Neural progenitor cell (in vitro differentiated cells): Measurements from ENCODE around the gene PLEKHA5. TPM values are rescaled to one million over a fixed set of nuclear protein-coding genes. Genes with fewer than 3 reads are reported as not detected.

ENCODE experiments used
- DNase-seq: peaks from one replicate; pipeline ENCODE4 v3.0.0-alpha.2; 2016; ENCODE audit warnings: low spot score
- H2AFZ ChIP-seq: fragments of 200-600 bp; sonication (generic); replicated peaks from 2 replicates; pipeline ENCODE4 v1.6.1; 2016; ENCODE audit warnings: antibody characterized with exemption
- H3F3A ChIP-seq: fragments of 200-600 bp; sonication (generic); 2 replicates; pipeline ENCODE4 v1.6.1; 2016; ENCODE audit warnings: antibody characterized with exemption, low read depth
- H3K27ac ChIP-seq: fragments of 200-600 bp; sonication (generic); 2 replicates; pipeline ENCODE4 v1.5.1; 2016; ENCODE audit warnings: mild to moderate bottlenecking
- H3K27me3 ChIP-seq: fragments of 200-600 bp; sonication (generic); 2 replicates; pipeline ENCODE4 v1.6.1; 2016; ENCODE audit warnings: mild to moderate bottlenecking, moderate library complexity
- H3K36me3 ChIP-seq: fragments of 200-600 bp; sonication (generic); 2 replicates; pipeline ENCODE4 v1.5.1; 2016
- H3K4me1 ChIP-seq: fragments of 200-600 bp; sonication (generic); 2 replicates; pipeline ENCODE4 v1.6.1; 2016; ENCODE audit warnings: mixed run types
- H3K4me2 ChIP-seq: fragments of 200-600 bp; sonication (generic); 2 replicates; pipeline ENCODE4 v1.6.1; 2016
- H3K4me3 ChIP-seq: fragments of 200-600 bp; sonication (generic); 2 replicates; pipeline ENCODE4 v1.5.1; 2016
- H3K79me2 ChIP-seq: fragments of 200-600 bp; sonication (generic); 2 replicates; pipeline ENCODE4 v1.6.1; 2016; ENCODE audit warnings: low read depth
- H3K9ac ChIP-seq: fragments of 200-600 bp; sonication (generic); 2 replicates; pipeline ENCODE4 v1.6.1; 2016
- H3K9me3 ChIP-seq: fragments of 200-600 bp; sonication (generic); 2 replicates; pipeline ENCODE4 v1.5.1; 2016; ENCODE audit warnings: low read depth
- H4K20me1 ChIP-seq: fragments of 200-600 bp; sonication (generic); 2 replicates; pipeline ENCODE4 v1.6.1; 2016; ENCODE audit warnings: low read depth
- H3K27ac Mint-ChIP-seq: 3 replicates; pipeline ENCODE4 v1.8.0; 2021; ENCODE audit warnings: mixed read lengths
- H3K27me3 Mint-ChIP-seq: 2 replicates; pipeline ENCODE4 v1.8.0; 2022; ENCODE audit warnings: low read depth, mild to moderate bottlenecking, inconsistent platforms, moderate library complexity, mixed read lengths; ENCODE audit not compliant: insufficient read depth
- H3K36me3 Mint-ChIP-seq: 3 replicates; pipeline ENCODE4 v1.8.0; 2021; ENCODE audit warnings: mixed read lengths
- H3K4me1 Mint-ChIP-seq: 3 replicates; pipeline ENCODE4 v1.8.0; 2021; ENCODE audit warnings: mixed read lengths
- H3K4me3 Mint-ChIP-seq: 3 replicates; pipeline ENCODE4 v1.8.0; 2021; ENCODE audit warnings: mild to moderate bottlenecking, moderate library complexity, mixed read lengths
- H3K9me3 Mint-ChIP-seq: 3 replicates; pipeline ENCODE4 v1.8.0; 2020; ENCODE audit warnings: mixed read lengths
- EZH2 ChIP-seq: fragments of 200-600 bp; sonication (generic); IDR thresholded peaks from 2 replicates; pipeline ENCODE4 v1.6.1; 2017; ENCODE audit warnings: antibody characterized with exemption, mild to moderate bottlenecking, moderate library complexity
- EZH2phosphoT487 ChIP-seq: fragments of 200-600 bp; sonication (generic); IDR thresholded peaks from 2 replicates; pipeline ENCODE4 v1.6.1; 2017; ENCODE audit warnings: antibody characterized with exemption
- total RNA-seq: library from RNA; depleted of rRNA; stranded (reverse); fragments of >200 nt; gene quantifications from 2 replicates; pipeline ENCODE4 v1.2.3, GENCODE V29; 2015; ENCODE audit warnings: low replicate concordance
- TF ChIP-seq, protein P1 (sequence below): fragments of 200-600 bp; sonication (generic); IDR thresholded peaks from 2 replicates; pipeline ENCODE4 v1.5.1; 2017; ENCODE audit warnings: antibody characterized with exemption, mild to moderate bottlenecking

The PLEKHA5 gene
- total RNA-seq, 1 donor from 2014 or later: 86.7 TPM

GRCh38 chr12:19373586-19373985 lies 244.1 kb downstream of the PLEKHA5 start:
- Mint-ChIP-seq H3K36me3 (peaks cover 37% of the 10 kb centered on the region), H3K27me3 (no peaks in the 10 kb centered on the region), H3K9me3 (no peaks in the 10 kb centered on the region), H3K27ac (no peak overlapping the region), H3K4me1 (no peaks in the 10 kb centered on the region), H3K4me3 (no peak overlapping the region)
- H3K4me3 ChIP-seq: no peak overlapping the region
- TF ChIP-seq, protein P1, sequence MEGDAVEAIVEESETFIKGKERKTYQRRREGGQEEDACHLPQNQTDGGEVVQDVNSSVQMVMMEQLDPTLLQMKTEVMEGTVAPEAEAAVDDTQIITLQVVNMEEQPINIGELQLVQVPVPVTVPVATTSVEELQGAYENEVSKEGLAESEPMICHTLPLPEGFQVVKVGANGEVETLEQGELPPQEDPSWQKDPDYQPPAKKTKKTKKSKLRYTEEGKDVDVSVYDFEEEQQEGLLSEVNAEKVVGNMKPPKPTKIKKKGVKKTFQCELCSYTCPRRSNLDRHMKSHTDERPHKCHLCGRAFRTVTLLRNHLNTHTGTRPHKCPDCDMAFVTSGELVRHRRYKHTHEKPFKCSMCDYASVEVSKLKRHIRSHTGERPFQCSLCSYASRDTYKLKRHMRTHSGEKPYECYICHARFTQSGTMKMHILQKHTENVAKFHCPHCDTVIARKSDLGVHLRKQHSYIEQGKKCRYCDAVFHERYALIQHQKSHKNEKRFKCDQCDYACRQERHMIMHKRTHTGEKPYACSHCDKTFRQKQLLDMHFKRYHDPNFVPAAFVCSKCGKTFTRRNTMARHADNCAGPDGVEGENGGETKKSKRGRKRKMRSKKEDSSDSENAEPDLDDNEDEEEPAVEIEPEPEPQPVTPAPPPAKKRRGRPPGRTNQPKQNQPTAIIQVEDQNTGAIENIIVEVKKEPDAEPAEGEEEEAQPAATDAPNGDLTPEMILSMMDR: no peak
- no peak for TF ChIP-seq EZH2phosphoT487
- TF ChIP-seq EZH2: no peak
- no peaks in the 10 kb centered on the region for H4K20me1 ChIP-seq
- H3K36me3 ChIP-seq: peaks cover 7% of the 10 kb centered on the region
- no peaks in the 10 kb centered on the region for H3K79me2 ChIP-seq
- H2AFZ ChIP-seq: no peak overlapping the region
- H3K9ac ChIP-seq: no peak overlapping the region
- no peaks in the 10 kb centered on the region for H3F3A ChIP-seq
- no peak overlapping the region for H3K4me2 ChIP-seq
- no peaks in the 10 kb centered on the region for H3K9me3 ChIP-seq
- H3K4me1 ChIP-seq: no peaks in the 10 kb centered on the region
- DNase-seq: no peak
- H3K27ac ChIP-seq: no peak overlapping the region
- H3K27me3 ChIP-seq: no peaks in the 10 kb centered on the region

- H3K4me3 ChIP-seq: no peak overlapping the region
- Mint-ChIP-seq H3K4me3 (no peak overlapping the region), H3K36me3 (peaks cover 31% of the 10 kb centered on the region), H3K4me1 (no peaks in the 10 kb centered on the region), H3K27me3 (no peaks in the 10 kb centered on the region), H3K9me3 (no peaks in the 10 kb centered on the region), H3K27ac (no peak overlapping the region)
- H3K27ac ChIP-seq: no peak overlapping the region
- H3K9me3 ChIP-seq: no peaks in the 10 kb centered on the region
- DNase-seq: no peak
- no peaks in the 10 kb centered on the region for H4K20me1 ChIP-seq
- no peaks in the 10 kb centered on the region for H3K36me3 ChIP-seq
- H3K4me1 ChIP-seq: no peaks in the 10 kb centered on the region
- H3F3A ChIP-seq: no peaks in the 10 kb centered on the region
- H3K9ac ChIP-seq: no peak overlapping the region
- TF ChIP-seq EZH2phosphoT487 (no peak), EZH2 (no peak)
- TF ChIP-seq, protein P1: no peak
- no peaks in the 10 kb centered on the region for H3K27me3 ChIP-seq
- no peak overlapping the region for H3K4me2 ChIP-seq
- no peaks in the 10 kb centered on the region for H3K79me2 ChIP-seq
- no peak overlapping the region for H2AFZ ChIP-seq
These were observed 246.4 kb downstream of the PLEKHA5 start for GRCh38 chr12:19375888-19376287.

- Histone ChIP-seq H3K9me3 (no peaks in the 10 kb centered on the region), H4K20me1 (no peaks in the 10 kb centered on the region), H3K27me3 (no peaks in the 10 kb centered on the region), H2AFZ (no peak overlapping the region), H3K36me3 (no peaks in the 10 kb centered on the region), H3K4me2 (no peak overlapping the region), H3F3A (peaks cover 7% of the 10 kb centered on the region), H3K4me1 (peaks cover 4% of the 10 kb centered on the region), H3K4me3 (no peak overlapping the region), H3K9ac (no peak overlapping the region), H3K27ac (no peak overlapping the region), H3K79me2 (no peaks in the 10 kb centered on the region)
- no peak overlapping the region for H3K4me3 Mint-ChIP-seq
- peaks cover 24% of the 10 kb centered on the region for H3K36me3 Mint-ChIP-seq
- no peak for DNase-seq
- no peak for TF ChIP-seq EZH2
- TF ChIP-seq, protein P1: no peak
- TF ChIP-seq EZH2phosphoT487: no peak
- H3K27me3 Mint-ChIP-seq: no peaks in the 10 kb centered on the region
- peaks cover 5% of the 10 kb centered on the region for H3K4me1 Mint-ChIP-seq
- H3K27ac Mint-ChIP-seq: no peak overlapping the region
- H3K9me3 Mint-ChIP-seq: no peaks in the 10 kb centered on the region
These were observed 247.2 kb downstream of the PLEKHA5 start for GRCh38 chr12:19376691-19377090.
